Upper lobe of left lung (tissue), 4 donors: ENCODE results near the gene TBR1.

Experiments used
- CTCF ChIP-seq, 6 experiments: fragments of 450-650 bp in 4 of 6; fragments of 200-600 bp in 2 of 6; sonication (generic) in 2 of 6; IDR thresholded peaks; one replicate each; pipeline ENCODE4 v1.5.1; 2016 to 2019; ENCODE audit warnings: antibody characterized with exemption in 6 of 6
- POLR2AphosphoS5 ChIP-seq, 2 donors: sonication (generic); formaldehyde crosslinking; IDR thresholded peaks; one replicate each; pipeline ENCODE4 v1.5.1; 2017; ENCODE audit warnings: antibody characterized with exemption in 2 of 2

GRCh38 chr2:161379740-161380139, 36.4 kb upstream of the TBR1 start:
- no peak for TF ChIP-seq CTCF (IDR thresholded peaks at IDR 0.05)
- no peak for TF ChIP-seq POLR2AphosphoS5 (IDR thresholded peaks at IDR 0.05)
